GM21447 (cell line): ENCODE data around the gene BATF3.
"Not testable (repeated sequence)": the region's sequence is repeated elsewhere in the genome, so short reads cannot be mapped to it uniquely, and the experiment has no call there.

ENCODE experiments used
- ATAC-seq: cut with Tn5 transposase; IDR thresholded peaks from one replicate; pipeline ENCODE4 v1.9.1; 2021; ENCODE audit not compliant: unreplicated experiment

Gene BATF3

GRCh38 chr1:212699625-212700222 is at the start of gene BATF3:
Gene BATF3, minus strand, starts transcription at chr1:212699840. Its CDS starts 78 bp downstream, at chr1:212699762.
- peak; percentile 11 for ATAC-seq

GRCh38 chr1:212746546-212746945 is 46.9 kb upstream of the BATF3 start:
- no peak for ATAC-seq

GRCh38 chr1:212745303-212745702 is 45.7 kb upstream of the BATF3 start:
- ATAC-seq, result no peak

DNA sequence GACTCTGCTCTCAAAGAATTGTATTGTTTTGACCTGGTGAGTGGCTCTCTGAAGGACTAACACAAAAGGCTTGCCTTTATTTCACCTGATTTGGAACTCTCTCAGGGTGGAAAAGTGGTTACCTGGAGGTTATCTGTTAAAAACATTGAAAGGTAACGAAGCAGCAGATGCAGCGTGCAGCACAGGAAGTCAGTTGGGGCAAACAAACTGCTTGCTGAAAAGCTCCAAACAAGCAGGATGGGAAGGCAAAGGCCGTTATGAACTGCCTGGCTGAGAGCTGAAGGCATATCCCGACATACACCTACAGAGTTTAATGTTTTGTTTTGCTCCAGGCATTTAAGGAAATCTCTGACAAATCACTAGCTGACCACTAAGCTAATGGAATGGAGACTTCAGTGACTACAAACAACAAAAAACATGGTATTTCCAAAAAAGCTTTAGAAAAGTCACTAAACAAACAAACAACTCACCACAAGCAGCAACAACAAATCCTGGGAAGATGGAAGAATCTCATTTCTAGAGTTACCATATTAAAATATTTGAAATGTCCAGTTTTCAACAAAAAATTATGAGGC is 44.3 kb upstream of the BATF3 start:
- no peak for ATAC-seq

GRCh38 chr1:212738330-212738729 is 38.7 kb upstream of the BATF3 start:
- no peak for ATAC-seq

GRCh38 chr1:212737559-212737958 is 37.9 kb upstream of the BATF3 start:
- no peak for ATAC-seq

- no peak for ATAC-seq
Observed at GRCh38 chr1:212733109-212733508, 33.5 kb upstream of the BATF3 start.

DNA sequence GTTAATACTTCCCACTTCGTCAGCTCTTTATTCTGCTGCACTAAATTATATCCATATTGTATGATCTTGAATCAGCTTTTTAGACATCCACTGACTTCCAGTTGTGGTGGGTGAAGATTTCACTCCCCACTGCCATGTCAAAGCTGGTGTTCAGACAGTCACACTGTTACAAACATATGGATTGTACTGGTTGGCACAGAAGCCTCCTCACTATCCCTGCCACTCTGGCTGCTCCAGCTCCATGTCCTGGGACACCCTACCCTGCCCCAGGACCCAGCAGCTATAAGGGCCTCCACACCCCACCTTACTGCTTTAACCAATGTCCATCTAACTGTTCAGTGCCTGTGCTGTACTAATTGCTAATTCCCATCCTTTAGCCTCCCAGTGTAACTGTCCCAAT is 32.0 kb upstream of the BATF3 start:
- ATAC-seq, result no peak

DNA sequence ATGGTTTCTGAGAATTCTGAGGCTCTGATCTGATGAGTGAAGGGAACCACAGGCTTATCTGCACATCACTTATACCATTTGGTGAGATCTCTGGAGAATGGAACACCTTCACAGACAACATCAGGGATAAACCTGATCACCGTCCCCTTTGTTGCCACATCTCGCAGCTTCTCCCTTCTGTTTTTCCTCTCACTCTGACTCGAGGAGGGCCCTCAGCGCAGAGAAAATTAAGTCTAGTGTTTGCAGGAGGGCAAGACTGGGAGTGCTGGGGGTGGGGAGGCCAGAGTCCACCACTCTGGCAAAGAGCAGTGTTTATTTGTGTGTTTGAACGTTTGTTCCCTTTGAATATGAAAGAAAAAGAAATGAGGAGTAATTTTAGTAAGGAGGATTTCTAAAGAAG is 29.0 kb upstream of the BATF3 start:
- ATAC-seq, result no peak

DNA sequence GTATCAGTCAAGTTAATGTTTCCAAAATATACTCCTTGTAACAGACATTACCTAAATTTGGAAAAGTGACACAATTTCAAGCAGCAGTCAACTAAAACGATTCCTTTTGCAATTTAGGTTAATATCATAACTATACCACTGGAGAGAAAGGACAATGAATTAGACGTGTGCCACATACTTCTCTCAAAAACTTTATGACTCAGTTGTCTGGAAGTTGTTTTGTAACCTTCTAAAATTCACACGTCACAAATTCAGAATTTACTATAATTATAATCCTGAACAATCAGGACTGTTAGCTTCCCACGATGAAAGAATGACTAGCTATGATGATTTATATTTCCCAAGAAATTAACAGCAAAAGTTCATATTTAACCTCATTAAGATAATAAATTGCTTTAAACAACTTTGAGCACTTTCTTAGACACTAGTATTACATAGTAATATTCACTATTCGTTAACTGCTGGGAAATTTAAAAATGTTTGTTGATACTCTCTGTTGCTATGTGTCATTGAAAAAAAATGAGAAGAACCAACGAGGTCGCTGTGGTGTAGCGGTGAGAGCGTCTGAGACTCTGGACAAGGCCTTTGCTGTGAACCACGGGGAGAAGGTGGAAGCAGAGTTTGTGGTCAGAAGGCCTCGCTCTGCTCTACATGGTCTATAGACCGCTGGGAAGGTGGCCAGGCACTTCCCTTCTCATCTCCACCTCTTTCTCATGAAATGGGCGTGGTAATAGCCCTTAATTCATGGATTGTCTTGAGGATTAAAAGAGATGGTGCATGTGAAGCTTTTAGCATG is 27.9 kb upstream of the BATF3 start:
- no peak for ATAC-seq

DNA sequence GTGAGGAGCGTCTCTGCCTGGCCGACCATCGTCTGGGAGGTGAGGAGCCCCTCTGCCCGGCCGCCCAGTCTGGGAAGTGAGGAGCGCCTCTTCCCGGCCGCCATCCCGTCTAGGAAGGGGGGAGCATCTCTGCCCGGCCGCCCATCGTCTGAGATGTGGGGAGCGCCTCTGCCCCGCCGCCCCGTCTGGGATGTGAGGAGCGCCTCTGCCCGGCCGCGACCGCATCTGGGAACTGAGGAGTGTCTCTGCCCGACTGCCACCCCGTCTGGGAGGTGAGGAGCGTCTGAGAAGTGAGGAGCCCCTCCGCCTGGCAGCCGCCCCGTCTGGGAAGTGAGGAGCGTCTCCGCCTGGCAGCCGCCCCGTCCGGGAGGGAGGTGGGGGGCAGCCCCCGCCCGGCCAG is 25.0 kb upstream of the BATF3 start:
- ATAC-seq, result not testable (repeated sequence)

DNA sequence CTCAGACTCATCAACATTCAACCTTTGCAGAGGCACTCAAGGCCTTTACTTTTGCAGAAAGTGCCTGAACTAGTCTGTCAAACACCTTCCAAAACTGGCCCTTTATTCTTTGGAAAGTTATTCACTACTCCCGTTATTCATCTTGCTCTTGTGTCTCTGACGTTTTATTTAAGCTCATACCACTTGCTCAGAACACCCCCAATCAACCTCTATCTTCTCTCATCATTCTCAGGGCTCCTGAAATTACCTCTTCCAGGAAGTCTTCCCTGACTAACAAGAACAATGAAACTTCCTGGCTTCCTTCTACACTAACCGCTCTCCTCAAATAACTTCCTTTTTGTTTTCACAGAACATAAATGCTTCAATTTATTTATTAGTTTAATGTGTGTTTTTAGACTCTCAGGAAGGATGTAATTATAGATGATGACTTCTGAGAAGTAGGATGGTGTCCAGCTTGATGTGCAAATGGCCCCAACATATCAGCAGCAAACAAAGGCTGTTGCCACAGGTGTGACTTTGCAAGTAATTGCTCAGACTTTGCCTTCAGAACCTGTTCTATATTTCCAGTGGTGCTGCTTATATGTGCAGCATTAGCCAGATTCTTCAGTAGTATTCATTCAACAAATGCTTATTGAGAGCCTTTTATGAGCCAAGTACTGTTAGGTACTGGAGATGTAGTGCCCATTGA is 22.8 kb upstream of the BATF3 start:
- no peak for ATAC-seq

- ATAC-seq, result no peak
Observed at GRCh38 chr1:212721388-212722247, 22.0 kb upstream of the BATF3 start.

DNA sequence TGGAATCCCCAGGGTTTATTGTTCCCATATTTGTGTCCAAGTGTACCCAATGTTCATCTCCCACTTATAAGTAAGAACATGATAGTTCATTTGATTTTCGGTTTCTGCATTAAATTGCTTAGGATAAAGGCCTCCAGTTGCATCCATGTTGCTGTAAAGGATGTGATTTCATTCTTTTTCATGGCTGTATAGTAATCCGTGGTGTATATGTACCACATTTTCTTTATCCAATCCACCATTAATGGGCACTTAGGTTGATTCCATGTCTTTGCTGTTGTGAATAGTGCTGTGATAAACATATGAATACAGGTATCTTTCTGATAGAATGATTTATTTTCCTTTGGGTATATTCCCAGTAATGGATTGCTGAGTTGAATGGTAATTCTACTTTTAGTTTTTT is 20.0 kb upstream of the BATF3 start:
- no peak for ATAC-seq

- ATAC-seq, result no peak
Observed at GRCh38 chr1:212718499-212718898, 18.9 kb upstream of the BATF3 start.

DNA sequence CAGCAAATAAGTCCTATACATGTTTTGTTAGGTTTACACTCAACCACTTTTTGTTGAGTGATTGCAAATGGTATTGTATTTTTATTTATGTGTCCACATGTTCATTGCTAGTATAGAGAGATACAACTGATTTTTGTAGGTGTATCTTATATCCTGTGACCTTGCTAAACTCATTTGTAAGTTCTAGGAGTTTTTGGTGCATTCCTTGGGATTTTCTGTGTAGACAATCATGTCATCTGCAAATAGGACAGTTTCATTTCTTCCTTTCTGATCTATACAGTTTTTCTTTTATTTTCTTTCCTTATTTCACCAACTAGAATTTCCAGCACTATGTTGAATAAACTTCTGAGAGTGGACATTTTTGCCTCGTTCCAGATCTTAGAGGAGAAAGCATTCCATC is 16.5 kb upstream of the BATF3 start:
- no peak for ATAC-seq

GRCh38 chr1:212713465-212714136 is 14.0 kb upstream of the BATF3 start:
- ATAC-seq, result no peak

DNA sequence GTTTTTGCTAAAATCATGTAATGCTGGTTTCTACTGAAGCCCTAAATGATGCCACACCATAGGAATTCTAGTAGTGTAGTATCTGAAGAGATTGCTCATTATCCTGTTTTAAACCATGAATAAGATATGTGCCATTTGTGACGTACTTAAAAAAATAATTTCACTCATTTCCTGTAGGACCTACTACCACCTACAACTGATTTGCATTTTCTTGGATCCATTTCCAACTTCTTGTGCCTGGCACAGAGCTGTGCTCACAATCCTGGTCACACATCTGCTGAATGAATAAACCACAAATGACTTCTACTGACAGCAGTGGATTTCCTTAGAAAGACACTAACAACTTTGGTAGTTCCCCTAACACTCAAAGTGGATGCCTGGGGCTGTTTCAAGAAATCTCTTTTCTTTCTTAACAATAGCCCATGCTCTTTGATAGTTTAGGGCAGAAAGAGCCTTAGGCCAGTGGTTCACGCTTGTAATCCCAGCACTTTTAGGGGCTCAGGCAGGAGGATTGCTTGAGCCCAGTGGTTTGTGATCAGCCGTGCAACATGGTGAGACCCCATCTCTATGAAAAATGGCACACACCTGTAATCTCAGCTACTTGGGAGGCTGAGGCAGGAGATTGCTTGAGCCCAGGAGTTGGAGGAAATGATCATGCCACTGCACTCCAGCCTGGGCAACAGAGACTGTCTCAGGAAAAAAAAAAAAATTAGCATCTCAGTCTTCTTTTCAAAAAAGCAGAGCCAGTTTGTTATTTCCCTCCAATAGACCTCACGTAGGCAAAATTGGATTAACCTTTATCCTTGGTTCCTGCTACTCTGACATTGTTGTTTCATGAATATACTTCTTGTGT is 13.0 kb upstream of the BATF3 start:
- ATAC-seq, result peak; percentile 63

- not testable (repeated sequence) for ATAC-seq
Observed at GRCh38 chr1:212711974-212712373, 12.3 kb upstream of the BATF3 start.
